Measurements from ENCODE around the gene NR6A1. TPM values are rescaled to one million over a fixed set of nuclear protein-coding genes. Genes with fewer than 3 reads are reported as not detected.

NR6A1 gene
- total and polyA plus RNA-seq, 2 experiments from 2014 or later = 44.2 to 139 TPM

GRCh38 chr9:124500796-124501611 is 270.1 kb downstream of the NR6A1 start:
- Mint-ChIP-seq H3K27ac (no peak overlapping the region), H3K36me3 (ENCODE audit: low read depth) (no peaks in the 10 kb centered on the region; the same call in 2 of the 3 replicates), H3K27me3 (ENCODE audit: insufficient read depth, low read depth, poor library complexity) (peaks cover 44% of the 10 kb centered on the region), H3K4me3 (no peak overlapping the region), H3K9me3 (peaks cover 3% of the 10 kb centered on the region; the same call in 2 of the 3 replicates), H3K4me1 (peaks cover 16% of the 10 kb centered on the region)
- ATAC-seq (no peak), DNase-seq (ENCODE audit: low spot score) (no peak)
- Histone ChIP-seq H3K4me2 (no peak overlapping the region), H3K36me3 (ENCODE audit: insufficient read depth) (no peaks in the 10 kb centered on the region), H3K9me2 (ENCODE audit: insufficient read depth) (no peaks in the 10 kb centered on the region), H3K4me1 (ENCODE audit: insufficient read depth) (peaks cover 6% of the 10 kb centered on the region; the same call in 1 of the 2 replicates), H3K27ac (ENCODE audit: low read depth) (no peak overlapping the region), H3K4me3 (no peak overlapping the region), H3F3A (replicated peaks; ENCODE audit: low read depth) (0 out of 2 replicates have a peak, but pooled peaks cover 3% of the 10 kb centered on the region), H3K27me3 (ENCODE audit: insufficient read depth) (peaks cover 51% of the 10 kb centered on the region), H3K79me2 (replicated peaks; ENCODE audit: insufficient read depth) (no peaks in the 10 kb centered on the region), H2AFZ (no peak overlapping the region), H4K20me1 (replicated peaks; ENCODE audit: insufficient read depth) (no peaks in the 10 kb centered on the region; the same call in 1 of the 2 replicates)
- no peak for TF ChIP-seq NANOG (IDR thresholded peaks at IDR 0.05; ENCODE audit: borderline replicate concordance)
- TF ChIP-seq CREB1 (CRISPR knock-in tag; IDR thresholded peaks at IDR 0.05; ENCODE audit: low read depth) = no peak
- no peak for TF ChIP-seq REST (IDR thresholded peaks at IDR 0.05; ENCODE audit: unreplicated experiment)
- TF ChIP-seq, protein P1, sequence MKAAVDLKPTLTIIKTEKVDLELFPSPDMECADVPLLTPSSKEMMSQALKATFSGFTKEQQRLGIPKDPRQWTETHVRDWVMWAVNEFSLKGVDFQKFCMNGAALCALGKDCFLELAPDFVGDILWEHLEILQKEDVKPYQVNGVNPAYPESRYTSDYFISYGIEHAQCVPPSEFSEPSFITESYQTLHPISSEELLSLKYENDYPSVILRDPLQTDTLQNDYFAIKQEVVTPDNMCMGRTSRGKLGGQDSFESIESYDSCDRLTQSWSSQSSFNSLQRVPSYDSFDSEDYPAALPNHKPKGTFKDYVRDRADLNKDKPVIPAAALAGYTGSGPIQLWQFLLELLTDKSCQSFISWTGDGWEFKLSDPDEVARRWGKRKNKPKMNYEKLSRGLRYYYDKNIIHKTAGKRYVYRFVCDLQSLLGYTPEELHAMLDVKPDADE (IDR thresholded peaks at IDR 0.05) = no peak
- TF ChIP-seq CTCF (conservative IDR thresholded peaks at IDR 0.05; ENCODE audit: low read depth in 2 of 2) = no peak
- TF ChIP-seq ZNF114 (CRISPR knock-in tag; IDR thresholded peaks at IDR 0.05) = no peak
- TF ChIP-seq ZNF331 (CRISPR knock-in tag; IDR thresholded peaks at IDR 0.05; ENCODE audit: low read depth) = no peak
- no peak for TF ChIP-seq STAT1 (IDR thresholded peaks at IDR 0.05; ENCODE audit: unreplicated experiment)
- TF ChIP-seq POLR2AphosphoS5 (IDR thresholded peaks at IDR 0.05; ENCODE audit: low read depth) = no peak
- no peak for TF ChIP-seq EZH2phosphoT487 (IDR thresholded peaks at IDR 0.05; ENCODE audit: unreplicated experiment)
- no peak for TF ChIP-seq JUNB (IDR thresholded peaks at IDR 0.05; ENCODE audit: unreplicated experiment)
- TF ChIP-seq, protein P2, sequence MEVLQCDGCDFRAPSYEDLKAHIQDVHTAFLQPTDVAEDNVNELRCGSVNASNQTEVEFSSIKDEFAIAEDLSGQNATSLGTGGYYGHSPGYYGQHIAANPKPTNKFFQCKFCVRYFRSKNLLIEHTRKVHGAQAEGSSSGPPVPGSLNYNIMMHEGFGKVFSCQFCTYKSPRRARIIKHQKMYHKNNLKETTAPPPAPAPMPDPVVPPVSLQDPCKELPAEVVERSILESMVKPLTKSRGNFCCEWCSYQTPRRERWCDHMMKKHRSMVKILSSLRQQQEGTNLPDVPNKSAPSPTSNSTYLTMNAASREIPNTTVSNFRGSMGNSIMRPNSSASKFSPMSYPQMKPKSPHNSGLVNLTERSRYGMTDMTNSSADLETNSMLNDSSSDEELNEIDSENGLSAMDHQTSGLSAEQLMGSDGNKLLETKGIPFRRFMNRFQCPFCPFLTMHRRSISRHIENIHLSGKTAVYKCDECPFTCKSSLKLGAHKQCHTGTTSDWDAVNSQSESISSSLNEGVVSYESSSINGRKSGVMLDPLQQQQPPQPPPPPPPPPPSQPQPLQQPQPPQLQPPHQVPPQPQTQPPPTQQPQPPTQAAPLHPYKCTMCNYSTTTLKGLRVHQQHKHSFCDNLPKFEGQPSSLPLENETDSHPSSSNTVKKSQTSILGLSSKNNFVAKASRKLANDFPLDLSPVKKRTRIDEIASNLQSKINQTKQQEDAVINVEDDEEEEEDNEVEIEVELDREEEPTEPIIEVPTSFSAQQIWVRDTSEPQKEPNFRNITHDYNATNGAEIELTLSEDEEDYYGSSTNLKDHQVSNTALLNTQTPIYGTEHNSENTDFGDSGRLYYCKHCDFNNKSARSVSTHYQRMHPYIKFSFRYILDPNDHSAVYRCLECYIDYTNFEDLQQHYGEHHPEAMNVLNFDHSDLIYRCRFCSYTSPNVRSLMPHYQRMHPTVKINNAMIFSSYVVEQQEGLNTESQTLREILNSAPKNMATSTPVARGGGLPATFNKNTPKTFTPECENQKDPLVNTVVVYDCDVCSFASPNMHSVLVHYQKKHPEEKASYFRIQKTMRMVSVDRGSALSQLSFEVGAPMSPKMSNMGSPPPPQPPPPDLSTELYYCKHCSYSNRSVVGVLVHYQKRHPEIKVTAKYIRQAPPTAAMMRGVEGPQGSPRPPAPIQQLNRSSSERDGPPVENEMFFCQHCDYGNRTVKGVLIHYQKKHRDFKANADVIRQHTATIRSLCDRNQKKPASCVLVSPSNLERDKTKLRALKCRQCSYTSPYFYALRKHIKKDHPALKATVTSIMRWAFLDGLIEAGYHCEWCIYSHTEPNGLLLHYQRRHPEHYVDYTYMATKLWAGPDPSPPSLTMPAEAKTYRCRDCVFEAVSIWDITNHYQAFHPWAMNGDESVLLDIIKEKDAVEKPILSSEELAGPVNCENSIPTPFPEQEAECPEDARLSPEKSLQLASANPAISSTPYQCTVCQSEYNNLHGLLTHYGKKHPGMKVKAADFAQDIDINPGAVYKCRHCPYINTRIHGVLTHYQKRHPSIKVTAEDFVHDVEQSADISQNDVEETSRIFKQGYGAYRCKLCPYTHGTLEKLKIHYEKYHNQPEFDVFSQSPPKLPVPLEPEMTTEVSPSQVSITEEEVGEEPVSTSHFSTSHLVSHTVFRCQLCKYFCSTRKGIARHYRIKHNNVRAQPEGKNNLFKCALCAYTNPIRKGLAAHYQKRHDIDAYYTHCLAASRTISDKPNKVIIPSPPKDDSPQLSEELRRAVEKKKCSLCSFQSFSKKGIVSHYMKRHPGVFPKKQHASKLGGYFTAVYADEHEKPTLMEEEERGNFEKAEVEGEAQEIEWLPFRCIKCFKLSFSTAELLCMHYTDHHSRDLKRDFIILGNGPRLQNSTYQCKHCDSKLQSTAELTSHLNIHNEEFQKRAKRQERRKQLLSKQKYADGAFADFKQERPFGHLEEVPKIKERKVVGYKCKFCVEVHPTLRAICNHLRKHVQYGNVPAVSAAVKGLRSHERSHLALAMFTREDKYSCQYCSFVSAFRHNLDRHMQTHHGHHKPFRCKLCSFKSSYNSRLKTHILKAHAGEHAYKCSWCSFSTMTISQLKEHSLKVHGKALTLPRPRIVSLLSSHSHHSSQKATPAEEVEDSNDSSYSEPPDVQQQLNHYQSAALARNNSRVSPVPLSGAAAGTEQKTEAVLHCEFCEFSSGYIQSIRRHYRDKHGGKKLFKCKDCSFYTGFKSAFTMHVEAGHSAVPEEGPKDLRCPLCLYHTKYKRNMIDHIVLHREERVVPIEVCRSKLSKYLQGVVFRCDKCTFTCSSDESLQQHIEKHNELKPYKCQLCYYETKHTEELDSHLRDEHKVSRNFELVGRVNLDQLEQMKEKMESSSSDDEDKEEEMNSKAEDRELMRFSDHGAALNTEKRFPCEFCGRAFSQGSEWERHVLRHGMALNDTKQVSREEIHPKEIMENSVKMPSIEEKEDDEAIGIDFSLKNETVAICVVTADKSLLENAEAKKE (CRISPR knock-in tag; IDR thresholded peaks at IDR 0.05) = no peak
- no peak for TF ChIP-seq EZH2 (IDR thresholded peaks at IDR 0.05; ENCODE audit: low read depth, unreplicated experiment)
